NCI-H2107 (cell line): ENCODE measurements around the gene SVEP1.

ENCODE experiments used
- DNase-seq: peaks from one replicate; lab custom pipeline; 2025; lab: John Stamatoyannopoulos, UW

SVEP1 gene

DNA sequence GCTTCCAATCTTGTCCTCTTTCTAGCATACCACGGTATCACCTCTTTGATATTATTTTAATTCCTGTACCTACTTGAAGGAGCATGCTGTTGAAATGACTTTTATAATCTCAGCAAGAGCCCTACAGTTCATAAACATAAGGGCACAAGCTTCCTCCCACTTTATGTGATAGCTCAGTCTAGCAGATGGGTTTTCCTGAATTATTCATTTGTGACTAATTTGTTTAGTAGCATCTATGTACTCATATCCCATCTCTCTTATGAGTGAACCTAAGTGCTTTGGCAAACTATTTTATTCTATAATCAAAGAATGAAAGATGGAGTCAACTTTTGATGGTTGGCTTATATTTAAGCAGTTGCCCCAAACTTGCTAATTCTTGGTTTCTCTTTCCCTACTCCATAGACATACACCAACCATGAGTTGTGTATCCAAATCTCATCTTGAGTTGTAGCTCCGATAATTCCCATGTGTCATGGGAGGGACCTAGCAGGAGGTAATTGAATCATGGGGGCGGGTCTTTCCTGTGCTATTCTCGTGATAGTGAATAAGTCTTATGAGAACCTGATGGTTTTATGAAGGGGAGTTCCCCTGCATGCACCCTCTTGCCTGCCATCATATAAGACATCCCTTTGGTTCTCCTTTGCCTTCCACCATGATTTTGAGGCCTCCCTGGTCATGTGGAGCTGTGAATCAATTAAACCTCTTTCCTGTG is 259.6 kb downstream of the SVEP1 start:
- no peak for DNase-seq

DNA sequence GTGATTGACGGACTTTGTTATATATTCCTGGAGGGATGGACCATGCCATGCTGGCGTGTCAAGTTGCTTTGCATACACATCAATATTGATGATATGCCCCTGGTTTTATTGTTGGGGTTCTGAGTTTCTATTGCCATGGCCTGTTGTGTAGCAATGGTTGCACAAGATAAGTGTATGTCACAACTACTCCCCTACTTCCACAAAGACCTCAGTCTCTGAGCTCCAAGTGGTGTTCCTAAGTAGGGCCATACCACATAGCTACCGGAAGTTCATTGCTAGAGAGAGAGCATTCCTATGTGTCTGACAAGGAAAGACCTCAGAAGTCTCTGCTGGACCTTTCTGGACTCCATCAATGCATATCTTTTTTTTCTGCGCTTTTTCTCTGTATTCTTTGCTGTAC is 261.6 kb downstream of the SVEP1 start:
- no peak for DNase-seq

DNA sequence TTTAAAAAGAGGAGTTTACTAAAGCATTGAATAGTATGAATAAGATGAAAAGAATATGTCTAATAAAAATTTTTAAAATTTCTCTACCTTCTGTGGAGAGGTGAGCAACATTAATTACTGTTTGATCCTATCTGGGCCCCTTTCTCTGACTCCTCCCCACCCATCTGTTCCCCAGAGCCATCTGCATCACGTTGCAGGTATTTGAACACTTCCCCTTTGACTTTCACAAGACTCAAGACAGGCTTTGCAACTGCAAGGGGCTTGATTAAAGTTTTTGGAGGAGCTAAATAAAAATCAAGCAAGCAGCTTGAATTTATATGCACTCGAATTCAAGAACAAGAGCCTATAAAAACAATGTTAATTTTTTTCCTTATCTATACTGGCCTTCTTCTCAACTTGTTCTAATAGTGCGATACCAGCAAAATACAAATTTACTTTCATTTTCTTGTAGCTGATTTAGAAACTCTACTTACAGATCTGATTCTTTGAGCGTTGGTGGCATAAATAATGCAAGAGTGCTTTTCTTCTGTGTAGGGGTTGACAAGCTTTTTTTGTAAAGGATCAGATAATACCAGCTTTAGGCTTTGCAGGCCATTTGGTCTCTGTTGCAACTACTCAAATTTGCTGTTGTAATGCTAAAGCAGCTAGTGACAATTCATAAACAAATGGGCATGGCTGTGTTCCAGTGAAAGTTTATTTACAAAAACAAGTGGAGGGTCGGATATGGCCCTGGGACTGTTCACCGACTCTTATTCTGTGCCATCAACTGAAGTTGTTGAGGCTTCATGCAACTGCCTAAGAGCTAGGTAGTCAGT is 263.1 kb downstream of the SVEP1 start:
- no peak for DNase-seq
